GM18502 (cell line): ENCODE measurements around the gene RNF141.

ENCODE experiments used
- ATAC-seq: cut with Tn5 transposase; IDR thresholded peaks from one replicate; pipeline ENCODE4 v1.9.1; 2021; ENCODE audit warnings: mild to moderate bottlenecking; ENCODE audit not compliant: unreplicated experiment, poor library complexity

Gene RNF141

GRCh38 chr11:10540915-10541560, at the start of gene RNF141:
Gene RNF141, minus strand, starts transcription at chr11:10541187. Its CDS starts 7,029 bp downstream, at chr11:10534158.
- peak; percentile 98 for ATAC-seq

- no peak for ATAC-seq
Observed at GRCh38 chr11:10590218-10590915, 49.4 kb upstream of the RNF141 start.

GRCh38 chr11:10588904-10589303, 47.9 kb upstream of the RNF141 start:
- no peak for ATAC-seq

- no peak for ATAC-seq
Observed at GRCh38 chr11:10587995-10588394, 47.0 kb upstream of the RNF141 start.

- no peak for ATAC-seq
Observed at GRCh38 chr11:10587388-10587787, 46.4 kb upstream of the RNF141 start.

- no peak for ATAC-seq
Observed at GRCh38 chr11:10584071-10584501, 43.1 kb upstream of the RNF141 start.

- ATAC-seq = no peak
Observed at GRCh38 chr11:10581481-10582019, 40.6 kb upstream of the RNF141 start.

- no peak for ATAC-seq
Observed at GRCh38 chr11:10580623-10581022, 39.6 kb upstream of the RNF141 start.

GRCh38 chr11:10579700-10580099, 38.7 kb upstream of the RNF141 start:
- no peak for ATAC-seq

- ATAC-seq = no peak
Observed at GRCh38 chr11:10576035-10576398, 35.0 kb upstream of the RNF141 start.

GRCh38 chr11:10575346-10576034, 34.5 kb upstream of the RNF141 start:
- no peak for ATAC-seq

GRCh38 chr11:10573556-10573955, 32.6 kb upstream of the RNF141 start:
- no peak for ATAC-seq

- ATAC-seq = no peak
Observed at GRCh38 chr11:10573028-10573427, 32.0 kb upstream of the RNF141 start.

- ATAC-seq = no peak
Observed at GRCh38 chr11:10572533-10572932, 31.5 kb upstream of the RNF141 start.

GRCh38 chr11:10568486-10568941, 27.5 kb upstream of the RNF141 start, which contains the start of gene LYVE1:
Gene LYVE1, minus strand, starts transcription at chr11:10568665. Its CDS starts 133 bp downstream, at chr11:10568532.
- no peak for ATAC-seq

GRCh38 chr11:10567446-10567845, 26.5 kb upstream of the RNF141 start:
- no peak for ATAC-seq

GRCh38 chr11:10566257-10566957, 25.4 kb upstream of the RNF141 start:
- ATAC-seq = no peak

- no peak for ATAC-seq
Observed at GRCh38 chr11:10565493-10565892, 24.5 kb upstream of the RNF141 start.

GRCh38 chr11:10564696-10565318, 23.8 kb upstream of the RNF141 start:
- ATAC-seq = no peak

GRCh38 chr11:10564030-10564429, 23.0 kb upstream of the RNF141 start:
- ATAC-seq = no peak
